ENCODE data around the gene MYBBP1A. TPM values are rescaled to one million over a fixed set of nuclear protein-coding genes. Genes with fewer than 3 reads are reported as not detected.

Gene MYBBP1A
- total and polyA plus RNA-seq, 2 of the 4 experiments (the other 2 are of a cell fraction) = 22.6 to 45.9 TPM

GRCh38 chr17:4544135-4544950, 10.8 kb downstream of the MYBBP1A start:
- WGBS, 2 experiments (ENCODE audit: extremely low coverage in 2 of 2, insufficient read length in 1 of 2) = 95% methylated on average over 23 of the region's 37 CpGs; no CpG with 5 or more reads in 1 of the 2 experiments
- in situ Hi-C loops (cut with MboI; ENCODE audit: low sequenced_read_pairs) = no loop called here
- no peak overlapping the region for H3K14ac ChIP-seq (replicated peaks; ENCODE audit: low read depth, low read length)
- no peak overlapping the region for H2BK120ac ChIP-seq (ENCODE audit: low read depth, low read length)
- no peak overlapping the region for H2AK5ac ChIP-seq (ENCODE audit: low read depth, low read length)
- H3K9me3 ChIP-seq (ENCODE audit: control insufficient read depth, insufficient read depth, low read length) = no peaks in the 10 kb centered on the region
- ChIA-PET CTCF (no interaction called here), POLR2A (ENCODE audit: unreplicated experiment) (no interaction called here)
- no peak overlapping the region for H3K4me2 ChIP-seq (ENCODE audit: low read depth, low read length)
- TF ChIP-seq RFX5 (IDR thresholded peaks at IDR 0.05; ENCODE audit: low read depth, low read length) = no peak
- TF ChIP-seq MAFK (IDR thresholded peaks at IDR 0.05; ENCODE audit: low read depth, low read length) = no peak
- TF ChIP-seq RAD21 (IDR thresholded peaks at IDR 0.05; ENCODE audit: low read length) = no peak
- no peak for TF ChIP-seq CEBPB (IDR thresholded peaks at IDR 0.05; ENCODE audit: low read depth, low read length)
- no peak for TF ChIP-seq SMC3 (IDR thresholded peaks at IDR 0.05; ENCODE audit: low read depth, low read length)
- no peak for TF ChIP-seq FOS (IDR thresholded peaks at IDR 0.05; ENCODE audit: low read depth, low read length)
- TF ChIP-seq CTCF (conservative IDR thresholded peaks at IDR 0.05; ENCODE audit: low read depth, low read length) = no peak
- TF ChIP-seq MAZ (IDR thresholded peaks at IDR 0.05; ENCODE audit: borderline replicate concordance, low read depth, low read length) = no peak
- TF ChIP-seq RCOR1 (IDR thresholded peaks at IDR 0.05; ENCODE audit: insufficient replicate concordance, low read length) = no peak
- no peak for TF ChIP-seq BHLHE40 (IDR thresholded peaks at IDR 0.05; ENCODE audit: low read depth, low read length)
- TF ChIP-seq ELK1 (IDR thresholded peaks at IDR 0.05; ENCODE audit: borderline replicate concordance, low read depth, low read length) = no peak
- no peak for TF ChIP-seq USF2 (IDR thresholded peaks at IDR 0.05; ENCODE audit: low read depth, low read length)
- TF ChIP-seq MXI1 (IDR thresholded peaks at IDR 0.05; ENCODE audit: borderline replicate concordance, low read depth, low read length) = no peak
- no peak for TF ChIP-seq NFE2L2 (IDR thresholded peaks at IDR 0.05; ENCODE audit: low read depth, low read length)
- no peak overlapping the region for H3K23ac ChIP-seq (ENCODE audit: low read depth, low read length)
- H3K4me3 ChIP-seq (ENCODE audit: insufficient read depth, low read depth, low read length) = no peak overlapping the region
- H3K4ac ChIP-seq (ENCODE audit: low read depth, low read length) = no peak overlapping the region
- no peak overlapping the region for H2BK15ac ChIP-seq (ENCODE audit: low read depth, low read length)
- no peaks in the 10 kb centered on the region for H3K27me3 ChIP-seq (ENCODE audit: control insufficient read depth, insufficient read depth, low read length)
- no TSS peak for BruUV-seq (replicated peaks)
- H3K9ac ChIP-seq (ENCODE audit: low read depth, low read length) = no peak overlapping the region
- H2AK9ac ChIP-seq (replicated peaks; ENCODE audit: low read depth, low read length, poor library complexity) = no peak overlapping the region
- ATAC-seq (ENCODE audit: low read depth) (no peak), DNase-seq (no peak)
- H3K27ac ChIP-seq (ENCODE audit: insufficient read depth, low read length) = no peak overlapping the region
- no peak overlapping the region for H4K91ac ChIP-seq (ENCODE audit: insufficient read depth, low read depth, low read length)
- no peak overlapping the region for H2BK20ac ChIP-seq (ENCODE audit: low read depth, low read length)
- H4K20me1 ChIP-seq (ENCODE audit: insufficient read depth, low read length) = peaks cover 9% of the 10 kb centered on the region
- no peak overlapping the region for H2AFZ ChIP-seq (replicated peaks; ENCODE audit: low read length, poor library complexity)
- H3K36me3 ChIP-seq (ENCODE audit: control insufficient read depth, insufficient read depth, low read length) = peaks cover 75% of the 10 kb centered on the region
- no peak overlapping the region for H3K18ac ChIP-seq (ENCODE audit: low read depth, low read length)
- no peaks in the 10 kb centered on the region; a peak in 2 of 4 replicates for H3K79me1 ChIP-seq (ENCODE audit: low read depth in 1 of 2, low read length in 2 of 2)
- 0 out of 2 replicates have a peak, but pooled peaks cover 3% of the 10 kb centered on the region for H3K9me1 ChIP-seq (ENCODE audit: insufficient read depth, low read length)
- peaks cover 2% of the 10 kb centered on the region; the same call in 1 of the 2 replicates for H3K4me1 ChIP-seq (ENCODE audit: control insufficient read depth, insufficient read depth, low read length)
- H3K56ac ChIP-seq (ENCODE audit: extremely low read depth, insufficient read depth, low read length) = no peak overlapping the region
- H4K5ac ChIP-seq (ENCODE audit: low read depth, low read length) = no peak overlapping the region
- H4K8ac ChIP-seq (ENCODE audit: low read depth in 2 of 2, low read length in 2 of 2) = no peak overlapping the region
- intact Hi-C loops (cut with micrococcal nuclease) = no loop called here
- no peak overlapping the region for H2BK5ac ChIP-seq (ENCODE audit: low read depth, low read length, poor library complexity, severe bottlenecking)
- dilution Hi-C loops (cut with HindIII; ENCODE audit: low sequenced_read_pairs, unreplicated experiment) = no loop called here
